DMS153 treated with DMSO at 0.1 percent for 48 hours (cell line): ENCODE measurements around the gene CPEB3.
"Not testable (repeated sequence)": the region's sequence is repeated elsewhere in the genome, so short reads cannot be mapped to it uniquely, and the experiment has no call there.

Experiments
- DNase-seq: peaks from one replicate; lab custom pipeline; 2025; ENCODE audit not compliant: unreplicated experiment; lab: John Stamatoyannopoulos, UW

CPEB3 gene

DNA sequence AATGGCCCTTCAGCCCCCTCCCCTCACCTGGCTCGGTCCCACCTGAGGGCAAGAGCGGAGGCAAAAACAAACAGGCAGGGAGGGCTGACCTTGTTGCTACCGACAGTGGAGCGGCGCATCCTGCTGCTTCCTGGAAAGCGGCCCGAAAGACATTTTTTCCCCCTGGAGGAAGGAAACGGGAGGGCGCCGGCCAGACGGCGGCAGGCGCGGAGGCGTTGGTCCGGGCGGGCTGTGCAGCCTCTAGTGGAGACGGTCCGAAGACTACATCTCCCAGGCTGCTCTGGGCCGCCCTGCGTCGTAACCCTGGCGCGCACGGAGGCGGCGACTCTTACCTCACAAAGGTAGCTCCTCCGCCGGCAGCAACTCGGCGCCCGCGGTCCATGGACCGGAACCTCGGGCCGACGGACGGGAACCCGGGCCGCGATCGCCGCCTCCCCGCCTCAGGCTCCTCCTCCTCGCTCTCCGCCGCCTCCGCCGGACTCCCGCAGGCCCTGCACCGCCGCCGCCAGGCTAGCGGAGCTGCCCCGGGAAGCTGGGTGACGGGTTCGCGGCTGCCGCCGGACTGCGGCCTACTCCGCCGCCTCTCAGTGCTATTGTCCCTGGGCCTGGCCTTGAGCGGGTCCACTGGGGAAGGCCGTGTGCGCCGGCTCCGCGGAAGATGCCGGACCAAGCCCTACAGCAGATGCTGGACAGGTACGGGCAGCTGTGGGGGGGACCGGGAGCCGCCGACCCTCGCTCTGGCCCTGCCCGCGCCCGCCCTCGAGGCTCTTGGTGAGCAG lies at the start of gene CPEB3, which contains the start of gene MARCHF5:
TSS of gene CPEB3 (minus strand) at position 242 of the 779 bp plus-strand sequence. CDS start 50,728 bp downstream, outside the sequence.
TSS of gene MARCHF5 (plus strand) at position 331 of the 779 bp plus-strand sequence. CDS start at position 659, 328 bp downstream.
- peak; percentile 92 for DNase-seq

DNA sequence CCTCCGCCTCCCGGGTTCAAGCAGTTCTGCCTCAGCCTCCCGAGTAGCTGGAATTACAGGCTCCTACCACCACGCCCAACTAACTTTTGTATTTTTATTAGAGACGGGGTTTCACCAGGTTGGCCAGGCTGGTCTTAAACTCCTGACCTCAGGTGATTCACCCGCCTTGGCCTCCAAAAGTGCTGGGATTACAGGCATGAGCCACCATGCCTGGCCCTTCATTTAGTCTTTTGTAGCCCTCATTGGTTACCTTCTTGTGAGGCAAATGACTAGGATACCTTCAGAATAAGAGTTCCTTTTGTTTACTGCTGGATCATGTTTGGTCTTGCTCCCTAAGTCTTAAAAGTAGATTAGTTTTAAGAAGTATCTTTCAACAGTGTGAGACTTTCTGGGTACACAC lies 39.0 kb upstream of the CPEB3 start:
- not testable (repeated sequence) for DNase-seq

DNA sequence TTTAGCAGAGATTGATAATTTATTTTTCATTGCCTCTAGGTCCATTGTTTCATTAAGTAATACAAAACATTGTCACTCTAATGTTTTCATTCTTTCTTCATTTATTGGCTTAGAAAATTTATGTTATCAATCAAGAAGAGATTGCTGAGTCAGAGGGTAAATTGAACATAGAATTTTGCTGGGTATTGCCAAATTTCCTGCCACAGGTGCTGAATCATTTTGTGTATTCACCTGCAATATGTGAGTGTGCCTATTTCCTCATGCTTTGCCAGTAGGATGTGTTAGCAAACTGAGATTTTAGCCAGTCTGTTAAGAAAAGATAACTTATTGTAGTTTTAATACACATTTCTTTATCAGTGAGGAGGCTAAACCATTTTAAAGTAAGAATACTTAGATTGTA lies 38.1 kb upstream of the CPEB3 start:
- no peak for DNase-seq

DNA sequence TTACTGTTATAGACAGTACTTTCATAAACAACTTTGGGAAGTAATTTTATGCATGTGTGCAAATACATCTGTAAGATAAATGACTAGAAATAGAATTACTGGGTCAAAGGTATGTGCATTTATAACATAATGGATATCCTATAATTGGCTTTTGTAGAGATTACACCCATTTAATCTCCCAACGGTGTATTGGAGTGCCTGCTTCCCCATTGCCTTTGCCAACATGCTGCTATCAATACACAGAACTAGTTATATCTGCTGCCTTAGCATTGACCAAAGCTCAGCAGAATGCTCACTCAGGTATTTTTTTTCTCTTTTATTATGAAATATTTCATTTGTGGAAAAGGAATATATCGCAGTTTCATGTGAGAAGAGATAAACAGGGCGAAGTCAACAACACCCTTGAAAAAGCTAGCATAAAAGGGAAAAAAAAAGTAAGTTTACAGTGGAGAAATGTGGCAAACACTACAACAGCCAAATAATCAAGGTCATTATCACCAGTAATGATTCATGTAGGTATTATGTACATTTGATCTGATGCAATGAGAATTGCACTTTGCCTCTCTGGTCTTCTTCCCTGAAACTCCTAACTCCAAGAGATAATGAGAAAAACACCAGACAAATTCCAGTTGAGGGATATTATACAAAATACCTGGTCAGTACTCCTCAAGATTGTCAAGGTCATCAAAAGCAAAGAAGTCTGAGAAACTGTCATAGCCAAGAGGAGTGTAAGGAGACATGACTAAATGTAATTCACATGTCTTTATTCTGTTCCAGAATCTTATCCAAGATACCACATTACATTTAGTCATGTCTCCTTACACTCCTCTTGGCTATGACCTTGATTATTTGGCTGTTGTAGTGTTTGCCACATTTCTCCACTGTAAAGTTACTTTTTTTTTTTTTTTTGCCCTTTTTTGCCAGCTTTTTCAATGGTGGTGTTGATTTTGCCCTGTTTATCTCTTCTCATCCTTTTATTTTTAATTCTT lies 36.9 kb upstream of the CPEB3 start:
- DNase-seq, result no peak

DNA sequence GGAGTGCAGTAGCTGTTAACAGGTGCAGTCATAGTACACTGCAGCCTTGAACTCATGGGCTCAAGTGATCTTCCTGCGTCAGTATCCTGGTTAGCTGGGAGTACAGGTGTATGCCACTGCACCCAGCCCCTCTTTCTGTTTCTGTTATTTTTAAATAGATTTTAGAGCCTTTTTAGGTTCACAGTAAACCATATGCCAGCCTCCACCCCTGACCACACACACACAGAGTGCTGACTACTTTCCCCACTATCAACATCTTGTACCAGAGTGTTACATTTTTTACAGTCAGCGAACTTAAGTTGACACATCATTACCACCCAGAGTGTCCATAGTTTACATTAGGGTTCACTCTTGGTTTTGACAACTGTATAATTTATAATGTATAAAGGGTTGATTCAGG lies 32.2 kb upstream of the CPEB3 start:
- no peak for DNase-seq

DNA sequence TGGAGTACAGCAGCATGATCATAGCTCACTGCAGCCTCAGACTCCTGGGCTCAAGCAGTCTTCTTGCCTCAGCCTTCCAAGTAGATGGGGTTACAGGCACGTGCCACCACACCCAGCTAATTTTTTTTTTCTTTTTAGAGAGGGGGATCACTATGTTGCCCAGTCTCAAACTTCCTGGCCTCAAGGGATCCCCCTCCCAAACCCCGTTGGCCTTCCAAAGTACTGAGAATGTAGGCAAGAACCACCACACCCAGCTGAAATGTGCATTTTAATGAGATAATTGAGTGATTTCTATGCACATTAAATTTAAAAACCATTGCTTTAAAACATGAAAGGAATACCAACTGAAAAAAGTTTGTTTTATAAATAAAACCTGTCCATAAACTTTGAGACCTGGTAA lies 25.7 kb upstream of the CPEB3 start:
- DNase-seq, result no peak

DNA sequence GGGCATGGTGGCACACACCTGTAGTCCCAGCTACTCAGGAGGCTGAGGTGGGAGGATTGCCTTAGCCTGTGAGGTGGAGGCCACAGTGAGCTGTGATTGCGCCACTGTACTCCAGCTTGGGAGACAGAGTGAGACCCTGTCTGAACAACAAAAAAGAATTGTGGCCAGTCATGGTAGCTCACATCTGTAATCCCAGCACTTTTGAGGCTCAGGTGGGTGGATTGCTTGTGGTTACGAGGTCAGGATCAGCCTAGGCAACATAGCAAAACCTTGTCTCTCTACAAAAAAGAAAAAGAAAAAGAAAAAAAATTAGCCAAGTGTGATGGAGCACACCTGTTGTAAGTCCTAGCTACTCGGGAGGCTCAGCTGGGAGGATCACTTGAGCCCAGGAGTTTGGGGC lies 22.9 kb upstream of the CPEB3 start:
- no peak for DNase-seq

DNA sequence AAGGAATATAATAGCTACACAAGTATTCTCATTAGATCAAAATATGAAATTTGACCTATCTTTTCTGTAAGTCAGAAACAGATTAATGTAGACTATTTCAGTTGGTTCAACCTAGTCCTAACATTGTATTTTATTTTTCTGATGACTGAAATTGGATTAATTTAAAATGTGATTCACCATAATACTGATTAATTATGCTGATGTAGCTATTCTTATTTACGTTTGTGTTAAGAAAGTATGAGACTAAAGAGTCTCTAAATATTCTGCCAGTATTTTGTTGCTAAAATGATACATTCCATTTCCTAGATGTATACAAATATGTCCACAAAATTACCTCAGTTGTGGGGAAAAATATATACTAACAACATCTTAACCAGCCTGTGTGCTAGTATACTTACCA lies 18.4 kb upstream of the CPEB3 start:
- DNase-seq, result no peak

DNA sequence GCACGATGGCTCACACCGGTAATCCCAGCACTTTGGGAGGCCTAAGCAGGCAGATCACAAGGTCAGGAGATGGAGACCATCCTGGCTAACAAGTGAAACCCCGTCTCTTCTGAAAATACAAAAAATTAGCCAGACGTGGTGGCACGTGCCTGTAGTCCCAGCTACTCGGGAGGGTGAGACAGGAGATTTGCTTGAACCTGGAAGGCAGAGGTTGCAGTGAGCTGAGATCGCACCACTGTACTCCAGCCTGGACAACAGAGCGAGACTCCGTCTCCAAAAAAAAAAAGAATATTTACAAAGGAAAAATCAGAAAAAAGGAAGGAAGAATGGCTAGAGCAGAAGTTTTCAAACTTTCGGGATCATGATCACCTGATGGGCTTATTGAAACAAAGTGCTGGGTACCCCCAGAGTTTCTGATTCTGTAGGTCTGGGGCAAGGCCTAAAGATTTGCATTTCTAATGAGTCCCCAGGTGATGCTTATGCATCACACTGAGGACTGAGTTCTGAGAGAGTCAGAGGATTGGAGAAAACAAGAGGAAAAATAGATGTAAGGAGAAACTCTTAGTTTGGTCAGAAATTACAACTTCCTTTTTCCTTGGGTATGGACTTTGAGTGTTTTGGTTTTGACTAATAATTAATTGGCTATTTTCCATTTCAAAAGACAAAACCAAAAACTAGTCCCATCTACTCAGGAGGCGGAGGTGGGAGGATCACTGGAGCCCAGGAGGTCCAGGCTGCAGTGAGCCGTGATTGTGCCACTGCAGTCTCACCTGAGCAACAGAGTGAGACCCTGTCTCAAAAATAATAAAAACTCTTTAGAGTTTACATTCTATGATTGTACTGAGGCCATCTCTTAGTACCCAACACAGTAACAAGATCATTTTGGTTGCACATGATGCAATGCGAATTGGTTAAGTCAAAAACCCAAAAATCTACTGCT lies 14.5 kb upstream of the CPEB3 start:
- DNase-seq, result no peak

DNA sequence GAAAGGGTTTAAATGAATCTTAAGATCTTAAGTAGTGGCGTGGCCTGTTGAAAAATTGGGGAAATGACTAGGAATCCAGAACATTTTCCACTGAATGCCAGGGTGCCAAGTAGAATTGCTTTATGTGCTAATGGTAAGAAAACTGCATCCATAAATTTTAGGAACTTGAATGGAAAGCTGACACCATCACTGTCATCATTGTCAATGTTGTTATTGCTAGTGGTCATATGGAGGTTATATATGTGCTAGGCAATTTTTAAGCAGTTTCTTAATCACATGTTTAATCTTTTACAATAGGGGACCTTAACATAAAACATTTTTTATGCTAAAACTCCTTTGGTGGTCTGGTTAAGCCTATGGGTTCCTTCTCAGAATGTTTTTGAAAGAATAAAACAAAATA lies 13.2 kb upstream of the CPEB3 start:
- no peak for DNase-seq

DNA sequence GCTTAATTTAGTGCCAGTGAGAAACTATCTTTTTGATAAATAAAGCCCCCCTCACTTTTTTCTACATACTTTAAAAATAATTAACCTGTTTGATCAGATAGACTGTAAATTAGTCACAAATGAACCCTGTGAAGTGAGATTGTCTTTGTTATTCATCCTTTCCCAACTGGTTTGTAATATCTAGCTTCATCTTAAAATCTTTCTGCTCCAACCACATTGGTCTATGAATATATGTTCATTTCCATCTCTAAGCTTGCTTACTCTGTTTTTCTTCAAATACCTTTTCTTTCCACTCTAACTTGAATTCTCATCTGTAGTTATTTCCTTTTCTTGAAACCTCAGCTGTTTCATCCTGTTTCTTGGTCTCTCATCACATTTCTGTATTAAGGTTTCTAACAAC lies 12.2 kb upstream of the CPEB3 start:
- no peak for DNase-seq

DNA sequence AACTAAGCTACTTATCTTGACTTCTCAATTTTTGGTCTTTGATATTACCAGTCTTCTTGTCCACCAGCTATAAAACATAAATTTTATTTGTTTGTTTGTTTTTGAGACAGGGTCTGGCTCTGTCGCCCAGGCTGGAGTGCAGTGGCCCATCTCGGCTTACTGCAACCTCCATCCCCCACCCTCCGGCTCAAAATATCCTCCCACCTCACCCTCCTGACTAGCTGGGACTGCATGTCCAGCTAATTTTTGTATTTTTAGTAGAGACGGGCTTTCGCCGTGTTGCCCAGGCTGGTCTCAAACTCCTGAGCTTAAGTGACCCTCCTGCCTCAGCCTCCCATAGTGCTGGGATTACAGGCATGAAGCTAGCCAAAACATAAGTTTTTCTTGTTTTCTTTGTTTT lies 7.6 kb upstream of the CPEB3 start:
- no peak for DNase-seq

DNA sequence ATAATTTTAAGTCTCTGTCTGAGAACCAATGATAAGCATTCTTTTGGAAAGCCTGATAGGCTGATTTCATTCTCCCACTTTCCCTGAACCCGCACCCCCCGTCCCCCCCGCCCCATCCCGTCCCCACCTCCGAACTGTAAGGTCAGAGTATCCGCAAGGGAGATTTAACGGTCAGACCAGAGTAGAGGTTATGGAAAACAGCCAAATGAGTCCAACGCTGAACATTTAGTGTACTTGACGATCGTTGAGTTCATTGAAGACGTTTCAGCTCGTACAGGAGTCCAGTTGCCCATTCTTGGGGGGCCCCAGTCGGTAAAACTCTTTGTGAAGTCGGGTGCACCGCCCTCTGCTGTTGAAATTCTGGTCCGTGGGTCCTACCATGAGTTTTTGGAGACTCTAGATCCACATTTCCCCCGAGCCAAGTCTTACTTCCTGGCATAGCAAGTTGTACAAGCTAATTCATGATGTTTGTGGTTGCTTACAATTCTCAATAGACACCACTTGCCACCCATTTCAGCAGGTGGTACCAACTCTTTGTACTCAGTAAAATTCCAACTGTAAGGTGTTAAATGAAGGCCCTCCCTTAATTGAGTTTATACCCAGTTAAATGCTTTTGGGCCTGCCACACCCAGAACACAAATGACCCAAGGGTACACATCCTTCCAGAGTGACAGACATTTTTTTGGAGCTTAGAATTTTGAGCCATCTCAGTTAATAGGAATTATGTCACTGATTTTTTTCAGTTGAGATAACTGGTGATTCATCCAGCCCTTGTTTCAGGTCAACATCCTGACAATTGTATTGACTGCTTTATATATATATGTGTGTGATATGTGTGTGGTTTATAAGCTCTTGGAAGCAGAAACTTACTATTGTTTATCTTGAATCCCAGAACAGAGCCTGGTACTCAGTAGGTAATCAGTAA lies 1.3 kb upstream of the CPEB3 start:
- peak; percentile 34 for DNase-seq

DNA sequence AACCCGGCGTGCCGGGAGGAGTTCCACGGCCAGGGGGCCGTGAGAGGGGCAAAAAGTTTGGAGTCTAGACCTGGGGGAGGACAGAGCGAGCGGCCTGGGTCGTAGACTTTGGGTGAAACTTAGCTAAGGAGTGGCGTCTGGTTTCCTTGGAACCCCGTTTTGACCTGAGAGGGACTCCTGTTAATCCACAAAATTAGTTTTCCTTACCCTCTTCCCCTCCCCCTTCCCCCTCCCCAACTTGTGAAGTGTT lies 663 bp upstream of the CPEB3 start:
- DNase-seq, result no peak

DNA sequence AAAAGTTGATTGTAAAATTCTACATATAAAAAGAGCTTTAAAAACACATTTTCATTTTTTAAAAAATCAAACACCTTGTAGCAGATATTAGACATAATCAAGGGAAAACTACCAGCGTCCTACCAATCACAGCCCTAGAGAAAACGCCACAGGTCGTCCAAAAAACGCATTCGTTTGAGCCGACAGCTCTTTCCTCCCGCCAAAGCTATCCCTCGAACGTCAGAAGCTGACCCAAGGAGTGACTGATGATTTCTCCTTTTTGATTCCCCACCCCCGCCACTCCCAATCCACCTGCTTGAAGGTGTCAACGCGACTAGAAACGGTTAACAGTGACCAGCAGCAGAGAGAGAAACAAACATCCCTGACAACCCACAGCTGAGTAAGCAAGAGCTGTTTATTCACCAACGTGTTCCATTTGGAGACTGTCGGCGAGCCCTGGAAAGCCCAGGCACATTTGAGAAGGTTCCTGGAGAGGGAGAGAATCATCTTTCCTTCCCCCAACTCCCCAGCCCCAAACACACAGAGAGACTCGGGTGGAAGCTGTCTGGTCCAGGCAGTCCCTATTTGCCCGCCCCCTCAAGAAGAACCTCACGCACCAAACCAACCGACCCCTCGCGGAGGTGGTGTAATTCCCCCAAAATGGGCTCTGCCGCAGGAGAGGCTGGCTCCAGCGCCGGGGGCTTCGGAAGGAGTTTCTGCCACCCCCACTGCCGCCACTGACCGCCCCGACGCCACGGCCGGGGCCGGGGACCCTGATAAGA lies 622 bp downstream of the CPEB3 start:
- DNase-seq, result peak; percentile 63

DNA sequence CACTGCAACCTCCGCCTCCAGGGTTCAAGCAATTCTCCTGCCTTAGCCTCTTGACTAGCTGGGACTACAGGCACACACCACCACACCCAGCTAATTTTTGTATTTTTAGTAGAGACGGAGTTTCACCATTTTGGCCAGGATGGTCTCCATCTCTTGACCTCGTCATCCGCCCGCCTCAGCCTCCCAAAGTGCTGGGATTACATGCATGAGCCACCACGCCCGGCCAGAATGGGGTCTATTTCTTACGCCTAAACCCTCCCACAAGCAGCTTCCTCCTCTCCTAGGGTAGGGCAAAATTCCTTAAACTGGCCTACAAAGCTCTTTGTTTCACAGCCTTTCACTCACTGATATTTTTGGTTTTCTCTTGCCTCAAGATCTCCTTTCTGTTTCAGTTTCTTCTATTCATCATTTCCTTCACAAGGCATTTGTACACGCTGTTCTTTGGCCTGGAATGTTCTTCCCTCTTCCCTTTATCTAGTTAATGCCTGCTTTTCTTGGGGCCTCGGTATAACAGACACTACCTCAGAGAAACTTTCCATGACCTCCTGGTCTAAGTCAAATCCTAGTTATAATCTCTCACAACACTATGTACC lies 6.7 kb downstream of the CPEB3 start:
- no peak for DNase-seq

DNA sequence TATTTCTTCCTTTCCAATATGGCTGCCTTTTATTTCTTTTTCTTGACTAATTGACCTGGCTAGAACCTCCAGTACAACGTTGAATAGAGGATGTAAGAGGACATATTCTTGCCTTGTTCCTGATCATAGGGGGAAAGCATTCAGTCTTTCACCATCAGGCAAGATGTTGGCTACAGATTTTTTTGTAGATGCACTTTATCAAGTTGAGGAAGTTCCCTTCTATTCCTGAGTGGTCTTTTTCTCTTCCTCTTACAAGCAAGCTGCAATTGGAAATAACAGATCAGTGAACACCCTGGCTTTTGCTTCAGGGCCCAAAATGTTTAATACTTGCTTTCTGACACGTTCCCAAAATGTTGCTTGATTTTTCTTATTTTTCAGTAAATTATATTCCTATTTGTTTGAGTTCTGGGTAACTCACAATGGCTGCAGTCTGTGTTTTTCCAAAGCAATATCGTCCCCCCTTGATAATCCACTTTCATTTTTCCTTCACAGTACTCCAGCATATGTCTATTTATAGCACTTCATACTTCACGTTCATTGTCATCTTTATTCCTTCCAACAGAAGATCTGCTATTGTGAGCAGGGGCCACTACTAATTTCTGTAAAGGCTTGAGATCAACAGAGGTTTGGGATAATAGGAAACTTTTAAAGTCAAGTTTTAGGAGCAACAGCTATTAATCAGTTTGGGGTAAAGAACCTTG lies 11.7 kb downstream of the CPEB3 start:
- DNase-seq, result no peak

DNA sequence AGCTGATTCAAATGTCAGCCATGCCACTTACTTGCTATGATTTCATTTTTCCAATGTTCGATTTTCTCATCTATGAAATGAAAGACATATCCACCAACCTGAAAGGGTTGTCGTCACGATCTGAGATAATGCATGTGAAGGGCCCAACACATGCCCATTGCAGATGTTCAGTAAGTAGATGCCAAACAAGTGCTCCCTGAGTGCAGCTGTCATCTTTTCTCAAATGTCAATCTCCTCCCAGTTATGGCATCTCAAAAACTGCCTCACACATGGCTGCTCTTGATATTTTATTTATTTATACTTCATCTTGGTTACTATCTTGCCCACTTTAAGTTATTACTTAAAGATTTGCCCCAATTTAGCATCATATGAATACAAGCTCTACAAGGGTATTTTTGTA lies 16.8 kb downstream of the CPEB3 start:
- no peak for DNase-seq
